Stimulated activated memory B cell treated with anti-CD40 and anti-IgM and Interleukin-4, amounts not matched to agents 10 μg/mL and 1 μg/mL and 100 μg/mL, for 72 hours (primary cell): ENCODE measurements around the gene NPY1R.

Experiments
- ATAC-seq: fragments of 150-1000 bp; cut with Tn5 transposase; 2 replicates; pipeline ENCODE4 v1.10.0; 2021
- H3K27ac Mint-ChIP-seq: one replicate; pipeline ENCODE4 v1.8.0; 2022; ENCODE audit warnings: mild to moderate bottlenecking, mixed read lengths
- H3K27me3 Mint-ChIP-seq: one replicate; pipeline ENCODE4 v1.8.0; 2022; ENCODE audit warnings: mixed read lengths
- H3K36me3 Mint-ChIP-seq: one replicate; pipeline ENCODE4 v1.8.0; 2022; ENCODE audit warnings: mixed read lengths
- H3K4me1 Mint-ChIP-seq: one replicate; pipeline ENCODE4 v1.8.0; 2022; ENCODE audit warnings: mixed read lengths
- H3K4me3 Mint-ChIP-seq: one replicate; pipeline ENCODE4 v1.8.0; 2022; ENCODE audit warnings: mild to moderate bottlenecking, moderate library complexity, mixed read lengths
- H3K9me3 Mint-ChIP-seq: one replicate; pipeline ENCODE4 v1.8.0; 2022; ENCODE audit warnings: mixed read lengths

The NPY1R gene

DNA sequence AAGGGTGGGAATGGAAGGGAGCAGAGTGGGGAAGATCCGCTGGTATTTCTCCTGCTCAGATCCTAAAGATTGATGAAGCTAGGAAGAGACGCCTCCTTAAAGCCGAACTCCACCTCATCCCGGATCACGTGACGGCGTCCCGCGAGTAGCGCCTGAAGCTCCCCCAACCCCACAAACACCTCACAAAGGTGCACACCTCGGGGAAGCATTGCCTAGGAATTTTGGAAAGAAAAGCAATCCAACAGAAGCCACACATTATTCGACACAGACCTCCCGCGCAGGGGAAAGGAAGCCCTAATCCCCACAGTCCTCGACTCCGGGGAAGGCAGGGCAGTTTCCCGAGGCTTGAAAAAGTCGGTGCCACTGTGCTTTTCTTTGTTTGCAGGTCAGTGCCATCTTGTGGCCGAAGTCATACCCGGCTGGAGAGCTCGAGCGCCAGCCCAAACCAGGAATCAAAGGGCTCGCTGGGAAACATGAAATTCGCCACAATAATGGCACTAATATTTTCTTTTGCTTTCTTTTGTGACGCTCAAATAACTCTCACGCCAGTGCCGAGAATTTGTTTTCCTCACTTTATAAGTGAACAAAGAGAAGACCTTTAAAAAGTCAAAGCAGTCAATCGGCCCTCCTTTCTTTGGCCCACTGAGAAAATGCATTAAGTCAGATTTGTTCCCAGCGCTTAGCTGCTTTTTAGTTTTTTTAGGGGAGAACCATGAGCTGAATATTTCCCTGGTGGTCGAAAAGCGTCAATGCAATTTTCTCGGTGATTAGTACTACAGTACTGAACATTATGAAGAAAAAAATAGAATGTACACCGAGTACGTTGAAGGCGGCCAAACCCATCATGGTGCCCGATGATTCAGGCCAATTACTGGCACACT lies at the start of gene NPY1R:
Gene NPY1R (minus strand): TSS at position 71 of the 881 bp plus-strand sequence. CDS start 6,042 bp downstream, outside the sequence.
- peak; percentile 56 for ATAC-seq
- Mint-ChIP-seq H3K27ac (no peak within 1 kb of the TSS), H3K4me1 (peaks cover 21% of the 10 kb centered on the region), H3K9me3 (no peaks in the 10 kb centered on the region), H3K4me3 (peak within 1 kb of the TSS; percentile 75), H3K27me3 (peaks cover 45% of the 10 kb centered on the region), H3K36me3 (no peaks in the 10 kb centered on the region)

DNA sequence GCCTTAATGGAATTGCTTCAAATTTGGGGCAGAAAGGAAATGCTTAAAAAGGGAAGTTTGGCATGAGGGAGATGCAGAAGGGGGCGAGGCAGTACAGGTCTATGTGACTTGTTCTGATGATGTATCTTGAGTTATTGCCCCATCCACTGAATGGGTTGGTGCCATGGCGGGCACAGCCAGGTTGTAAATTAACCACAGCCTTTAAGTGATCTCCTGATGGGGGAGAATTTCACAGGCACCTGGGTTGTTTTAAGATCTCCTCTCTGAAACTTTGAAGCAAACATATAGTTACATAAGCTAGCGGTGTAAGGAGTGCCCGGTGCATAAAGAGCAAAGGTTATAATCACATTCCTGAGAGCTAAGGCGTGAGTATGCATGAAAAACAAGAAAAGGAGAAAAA lies 48.3 kb upstream of the NPY1R start:
- H3K36me3 Mint-ChIP-seq, result no peaks in the 10 kb centered on the region

DNA sequence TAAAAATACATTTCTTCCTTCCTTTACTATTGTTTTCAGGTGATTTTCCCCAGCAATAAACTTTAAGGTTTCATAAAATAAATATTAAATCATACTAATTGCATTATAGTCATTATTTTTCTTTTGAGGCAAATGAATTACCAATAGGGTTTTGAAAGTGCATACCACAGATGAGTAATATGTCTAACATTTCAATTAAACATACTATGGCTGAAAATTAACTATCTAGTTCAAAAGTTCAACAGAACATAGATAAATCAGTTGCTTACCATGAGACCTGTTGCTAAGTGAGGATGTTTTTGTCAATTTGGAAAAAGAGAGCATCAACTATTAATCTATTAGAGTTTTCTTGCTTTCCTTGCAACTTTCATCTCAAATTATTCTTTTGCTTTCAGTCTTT lies 46.3 kb upstream of the NPY1R start:
- H3K36me3 Mint-ChIP-seq, result no peaks in the 10 kb centered on the region
- ATAC-seq, result no peak
- peaks cover 4% of the 10 kb centered on the region for H3K4me1 Mint-ChIP-seq

More for the DNA sequence above, 48.3 kb upstream of the NPY1R start:
- ATAC-seq, result no peak
- H3K27me3 Mint-ChIP-seq, result peaks cover 14% of the 10 kb centered on the region
- H3K4me3 Mint-ChIP-seq, result no peak overlapping the region
- H3K4me1 Mint-ChIP-seq, result no peaks in the 10 kb centered on the region
- H3K9me3 Mint-ChIP-seq, result no peaks in the 10 kb centered on the region
- H3K27ac Mint-ChIP-seq, result no peak overlapping the region

DNA sequence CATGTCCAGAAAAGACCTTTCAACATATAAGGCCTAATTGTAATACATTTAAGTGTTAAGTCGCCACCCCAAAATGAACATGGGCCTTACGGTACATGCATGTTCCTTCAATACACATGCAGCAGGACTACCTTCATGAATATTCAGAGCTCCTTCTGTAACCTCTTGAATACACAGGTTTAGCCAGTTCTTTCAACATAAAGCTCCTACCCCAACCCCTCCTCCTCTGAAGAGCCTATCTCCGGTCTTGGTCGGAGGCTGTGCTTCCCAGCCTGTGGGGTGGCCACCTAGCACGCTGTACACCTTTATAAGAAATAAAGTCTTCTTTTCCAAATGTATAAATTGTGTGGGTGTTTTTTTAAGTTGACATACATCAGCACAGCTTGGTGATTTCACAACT lies 39.6 kb upstream of the NPY1R start:
- no peak overlapping the region for H3K4me3 Mint-ChIP-seq
- H3K27ac Mint-ChIP-seq, result no peak overlapping the region
- peaks cover 4% of the 10 kb centered on the region for H3K4me1 Mint-ChIP-seq
- no peaks in the 10 kb centered on the region for H3K36me3 Mint-ChIP-seq
- H3K27me3 Mint-ChIP-seq, result no peaks in the 10 kb centered on the region
- no peak for ATAC-seq
- H3K9me3 Mint-ChIP-seq, result no peaks in the 10 kb centered on the region

More for the DNA sequence above, 46.3 kb upstream of the NPY1R start:
- H3K4me3 Mint-ChIP-seq, result no peak overlapping the region
- H3K27me3 Mint-ChIP-seq, result peaks cover 14% of the 10 kb centered on the region
- H3K27ac Mint-ChIP-seq, result no peak overlapping the region
- H3K9me3 Mint-ChIP-seq, result no peaks in the 10 kb centered on the region

DNA sequence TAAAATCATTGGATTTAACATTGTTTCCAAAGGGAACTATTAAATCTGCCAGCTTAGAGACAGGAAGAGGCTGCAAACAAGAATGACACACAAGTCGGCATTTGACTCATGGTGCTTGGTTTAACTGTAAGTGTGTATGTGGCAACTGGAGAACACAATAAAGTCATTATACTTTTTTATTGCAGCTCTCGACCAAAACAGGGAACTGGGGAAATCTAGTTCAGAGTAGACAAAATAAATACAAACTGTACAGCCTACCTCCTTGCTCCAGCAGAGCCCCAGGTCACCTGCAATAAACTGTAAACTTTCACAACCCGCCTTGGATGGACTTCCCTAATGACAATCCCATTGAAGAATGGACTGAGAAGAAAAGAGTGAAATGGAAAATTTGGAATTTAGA lies 35.3 kb upstream of the NPY1R start:
- Mint-ChIP-seq H3K27ac (no peak overlapping the region), H3K4me1 (no peaks in the 10 kb centered on the region), H3K9me3 (no peaks in the 10 kb centered on the region), H3K36me3 (no peaks in the 10 kb centered on the region), H3K27me3 (peaks cover 25% of the 10 kb centered on the region), H3K4me3 (no peak overlapping the region)
- no peak for ATAC-seq

DNA sequence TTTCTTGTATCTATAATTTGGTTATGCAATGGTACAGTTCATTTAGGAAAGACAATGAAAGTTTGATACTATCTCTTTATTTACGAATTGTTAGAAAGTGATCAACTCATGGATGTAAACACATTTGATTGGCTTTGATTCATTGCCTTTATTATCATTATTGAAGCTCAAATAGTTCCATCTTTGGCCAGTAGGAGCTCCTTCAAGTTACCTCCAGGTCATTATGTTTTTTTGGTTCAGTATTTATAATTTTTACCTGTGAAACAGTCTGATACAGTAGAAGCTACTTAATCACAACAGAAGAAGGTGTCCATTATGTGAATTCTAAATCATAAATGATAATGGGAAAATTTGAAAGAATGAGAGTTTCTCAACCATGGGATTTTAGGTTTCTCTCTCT lies 23.7 kb upstream of the NPY1R start:
- ATAC-seq, result no peak
- Mint-ChIP-seq H3K4me3 (no peak overlapping the region), H3K27me3 (no peaks in the 10 kb centered on the region), H3K27ac (no peak overlapping the region), H3K9me3 (no peaks in the 10 kb centered on the region), H3K36me3 (no peaks in the 10 kb centered on the region), H3K4me1 (no peaks in the 10 kb centered on the region)

DNA sequence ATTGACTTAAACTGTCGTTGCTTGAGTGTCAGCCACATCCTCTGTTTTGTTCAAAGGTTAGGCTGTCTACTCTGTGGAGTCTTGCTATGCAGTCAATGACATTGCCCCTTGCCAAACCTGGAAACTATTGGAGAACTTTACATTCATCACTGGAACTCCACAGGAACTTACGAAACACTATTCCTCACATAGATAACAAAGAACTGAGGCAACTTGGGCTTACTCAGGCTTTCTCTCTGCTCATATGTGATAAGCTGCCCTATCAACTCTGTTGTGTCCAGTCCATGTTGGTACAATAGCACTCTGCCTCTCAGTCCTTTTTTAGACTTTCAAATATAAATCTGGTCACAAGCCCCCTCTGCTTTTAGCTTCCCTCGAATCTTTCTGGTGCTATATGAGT lies 20.7 kb upstream of the NPY1R start:
- Mint-ChIP-seq H3K4me3 (no peak overlapping the region), H3K4me1 (no peaks in the 10 kb centered on the region), H3K36me3 (no peaks in the 10 kb centered on the region), H3K27ac (no peak overlapping the region), H3K9me3 (no peaks in the 10 kb centered on the region), H3K27me3 (peaks cover 5% of the 10 kb centered on the region)
- ATAC-seq, result no peak

DNA sequence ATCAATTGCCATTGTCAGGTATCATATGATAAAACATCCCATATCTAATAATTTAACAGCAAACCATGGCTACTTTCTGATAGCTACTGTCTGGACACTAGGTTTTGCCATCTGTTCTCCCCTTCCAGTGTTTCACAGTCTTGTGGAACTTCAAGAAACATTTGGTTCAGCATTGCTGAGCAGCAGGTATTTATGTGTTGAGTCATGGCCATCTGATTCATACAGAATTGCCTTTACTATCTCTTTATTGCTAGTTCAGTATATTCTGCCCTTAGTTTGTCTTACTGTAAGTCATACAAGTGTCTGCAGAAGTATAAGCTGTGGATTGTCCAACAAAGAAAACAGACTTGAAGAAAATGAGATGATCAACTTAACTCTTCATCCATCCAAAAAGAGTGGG lies 18.3 kb upstream of the NPY1R start:
- ATAC-seq, result no peak
- Mint-ChIP-seq H3K27me3 (peaks cover 18% of the 10 kb centered on the region), H3K27ac (no peak overlapping the region)

DNA sequence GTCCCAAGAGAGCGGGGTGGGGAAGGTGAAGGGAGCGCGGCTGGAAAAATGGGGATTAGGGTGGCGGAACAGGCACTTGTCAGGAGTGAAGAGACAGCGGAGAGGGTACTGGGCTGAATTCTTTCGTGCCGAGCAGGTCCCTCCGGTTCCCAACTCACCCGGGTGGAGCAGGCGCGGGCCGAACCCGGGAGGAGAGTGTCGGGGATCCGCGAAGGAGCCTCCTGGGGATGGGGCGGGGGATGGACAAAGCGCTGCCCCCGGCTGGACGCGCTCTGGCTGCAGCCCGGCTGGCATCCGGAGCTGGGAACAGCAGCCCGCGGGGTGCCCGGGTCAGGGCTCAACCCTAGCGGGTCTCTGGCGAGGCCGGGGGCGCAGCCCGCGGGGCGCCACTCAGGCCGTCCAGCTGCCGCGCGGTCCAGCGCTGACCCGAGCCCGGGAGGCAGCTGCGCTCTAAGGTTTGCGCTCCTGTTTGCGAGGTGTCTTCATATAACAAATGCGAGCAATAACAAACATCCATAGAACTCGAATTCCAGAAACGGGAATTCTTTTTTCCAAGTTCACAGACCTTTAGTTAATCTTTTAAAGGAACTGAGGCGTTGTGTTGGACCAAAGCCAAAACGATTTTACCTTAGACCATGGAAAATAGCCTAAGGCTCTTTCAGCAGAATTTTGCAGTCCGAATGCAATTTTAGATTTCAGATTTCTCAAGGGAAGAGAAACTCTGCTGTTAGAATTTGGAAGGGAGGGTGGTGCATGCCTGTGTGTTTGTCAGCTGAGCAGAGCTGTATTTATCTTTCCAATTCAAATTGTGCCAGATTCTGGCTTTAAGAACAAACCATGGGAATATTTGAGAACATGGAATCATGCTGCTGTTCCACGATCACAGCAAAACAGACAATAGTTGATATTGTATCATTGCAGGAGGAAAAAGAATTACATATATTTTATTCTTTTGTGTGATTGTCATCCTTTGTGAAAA lies 12.0 kb upstream of the NPY1R start:
- ATAC-seq, result peak; percentile 36
- no peaks in the 10 kb centered on the region for H3K9me3 Mint-ChIP-seq
- no peak overlapping the region for H3K4me3 Mint-ChIP-seq
- peaks cover 8% of the 10 kb centered on the region for H3K4me1 Mint-ChIP-seq
- H3K27me3 Mint-ChIP-seq, result peaks cover 53% of the 10 kb centered on the region
- H3K36me3 Mint-ChIP-seq, result no peaks in the 10 kb centered on the region
- no peak overlapping the region for H3K27ac Mint-ChIP-seq

More for the DNA sequence above, 18.3 kb upstream of the NPY1R start:
- no peaks in the 10 kb centered on the region for H3K4me1 Mint-ChIP-seq
- no peaks in the 10 kb centered on the region for H3K36me3 Mint-ChIP-seq
- H3K4me3 Mint-ChIP-seq, result no peak overlapping the region
- H3K9me3 Mint-ChIP-seq, result no peaks in the 10 kb centered on the region

DNA sequence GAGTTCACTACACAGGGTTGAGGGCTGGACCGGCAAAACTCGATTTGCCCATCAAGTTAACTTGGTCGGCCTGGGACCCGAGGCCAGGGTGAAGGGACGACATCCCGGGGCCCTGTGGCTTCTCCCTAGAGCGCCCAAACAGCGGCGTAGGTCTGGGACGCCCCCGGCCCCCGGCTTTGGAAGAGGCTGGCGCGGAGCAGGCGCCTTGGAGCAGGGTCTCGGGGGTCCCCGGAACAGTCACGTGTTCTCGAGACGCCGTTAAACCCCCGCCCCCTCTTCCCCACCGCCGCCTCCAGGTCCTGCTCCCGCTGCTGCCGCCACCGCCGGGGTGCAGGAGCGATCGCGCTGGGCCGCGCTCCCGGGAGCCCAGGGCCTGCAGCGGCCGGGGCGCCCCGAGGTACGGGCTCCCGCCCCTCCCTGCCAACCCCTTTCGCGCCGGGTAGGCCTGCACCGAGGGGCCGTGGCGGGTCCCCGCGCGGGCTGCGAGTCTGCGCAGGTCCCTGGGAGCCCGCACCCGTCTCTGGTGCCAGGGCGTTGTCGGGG lies 11.3 kb upstream of the NPY1R start, which contains the start of gene NPY5R:
Gene NPY5R (plus strand): TSS at position 289 of the 543 bp plus-strand sequence. CDS start 6,382 bp downstream, outside the sequence.
- Mint-ChIP-seq H3K36me3 (no peaks in the 10 kb centered on the region), H3K27me3 (peaks cover 59% of the 10 kb centered on the region), H3K9me3 (no peaks in the 10 kb centered on the region), H3K4me1 (peaks cover 8% of the 10 kb centered on the region), H3K27ac (no peak within 1 kb of the TSS), H3K4me3 (no peak within 1 kb of the TSS)
- peak; percentile 55 for ATAC-seq

DNA sequence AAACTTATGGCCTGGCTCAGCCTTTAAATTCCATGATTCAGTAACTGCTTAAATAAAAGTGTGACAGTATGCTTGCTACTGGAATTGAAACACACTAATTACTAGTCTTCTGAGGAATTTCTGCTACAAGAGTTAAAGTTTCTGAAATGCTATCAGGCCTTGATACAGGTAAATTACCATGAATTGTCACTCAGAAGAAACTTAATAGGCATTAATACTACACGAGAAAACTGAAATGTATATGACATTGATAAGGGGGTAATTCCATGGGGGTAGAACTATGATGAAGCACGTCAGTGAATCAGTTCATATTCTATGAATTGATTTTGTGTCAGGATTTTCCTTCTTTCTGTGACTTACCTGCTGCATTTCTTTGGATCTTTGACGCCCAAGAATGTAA lies 3.0 kb upstream of the NPY1R start:
- Mint-ChIP-seq H3K4me1 (peaks cover 21% of the 10 kb centered on the region), H3K27ac (no peak overlapping the region), H3K4me3 (no peak overlapping the region), H3K27me3 (peaks cover 60% of the 10 kb centered on the region), H3K36me3 (no peaks in the 10 kb centered on the region), H3K9me3 (no peaks in the 10 kb centered on the region)
- no peak for ATAC-seq

DNA sequence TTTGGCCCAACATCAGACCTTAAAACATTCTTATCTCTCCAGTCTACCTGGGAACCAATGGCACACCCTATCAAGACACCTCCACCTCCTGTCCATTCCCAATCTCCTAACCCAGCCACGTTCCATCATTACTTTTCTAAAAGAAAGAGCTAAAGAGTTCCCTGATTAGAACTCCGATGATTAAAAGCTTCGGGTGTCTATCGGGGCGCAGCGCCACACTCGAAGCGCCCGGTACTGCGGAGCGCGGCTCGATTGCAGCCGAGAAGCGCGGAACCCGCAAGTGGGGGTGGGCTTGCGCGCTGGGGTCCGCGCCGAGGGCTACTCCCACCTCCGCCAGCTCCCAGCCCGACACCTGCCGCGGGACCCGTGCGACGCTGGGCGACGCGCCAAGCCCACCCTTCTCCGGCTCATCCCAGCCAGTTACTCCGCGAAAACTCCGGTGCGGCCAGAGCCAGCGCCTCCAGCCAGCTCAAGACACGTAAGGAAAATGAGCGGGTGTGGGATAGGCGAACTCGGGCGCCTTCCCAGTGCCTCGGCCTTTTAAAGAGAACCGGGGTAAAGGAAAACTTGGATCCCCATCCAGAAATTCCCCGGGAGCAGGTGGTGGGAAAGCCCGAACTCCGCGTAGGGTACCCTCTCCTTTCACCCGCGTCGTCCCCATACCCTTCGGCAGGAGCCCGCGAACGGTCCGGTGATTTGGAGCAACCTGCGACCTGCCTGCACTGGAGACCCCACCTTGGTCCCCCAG lies 593 bp downstream of the NPY1R start:
- peaks cover 21% of the 10 kb centered on the region for H3K4me1 Mint-ChIP-seq
- H3K27me3 Mint-ChIP-seq, result peaks cover 36% of the 10 kb centered on the region
- no peaks in the 10 kb centered on the region for H3K9me3 Mint-ChIP-seq
- H3K27ac Mint-ChIP-seq, result no peak overlapping the region
- peak overlapping the region; percentile 75 for H3K4me3 Mint-ChIP-seq
- H3K36me3 Mint-ChIP-seq, result no peaks in the 10 kb centered on the region
- peak; percentile 20 for ATAC-seq

DNA sequence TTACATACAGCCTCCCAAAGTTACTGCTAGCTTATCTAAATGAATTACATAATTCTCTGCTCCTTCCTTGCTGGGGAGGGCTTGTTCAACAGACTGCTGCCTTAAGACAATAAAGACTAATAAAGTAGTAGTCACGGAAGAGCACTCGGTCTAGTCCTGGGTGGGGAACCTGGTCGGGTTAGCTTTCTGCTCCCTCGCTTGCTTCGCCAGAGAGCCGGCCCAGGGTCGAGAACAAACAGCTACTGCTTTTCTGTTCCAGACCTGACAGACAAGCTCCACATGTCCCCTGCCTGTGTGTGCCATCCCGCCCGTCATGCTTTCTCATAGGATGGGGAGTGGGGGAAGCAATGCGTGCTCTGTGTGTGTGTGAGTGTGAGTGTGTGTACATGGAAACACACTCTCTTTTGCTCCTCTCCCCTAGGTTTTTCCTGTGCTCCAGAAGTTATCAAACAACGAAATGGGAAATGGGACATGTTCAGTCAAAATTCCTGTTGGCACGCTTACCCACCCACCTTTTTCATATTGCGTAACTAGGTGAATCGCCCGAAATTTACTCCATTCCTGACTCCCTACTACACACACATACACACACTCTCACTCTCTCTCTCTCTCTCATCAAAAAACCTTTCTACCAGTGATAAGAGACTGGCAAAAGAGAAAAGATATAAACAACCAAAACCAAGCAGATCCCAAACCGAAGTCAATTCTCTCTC lies 1.3 kb downstream of the NPY1R start:
- Mint-ChIP-seq H3K4me3 (no peak overlapping the region), H3K27me3 (peaks cover 36% of the 10 kb centered on the region), H3K9me3 (no peaks in the 10 kb centered on the region), H3K36me3 (no peaks in the 10 kb centered on the region), H3K27ac (no peak overlapping the region), H3K4me1 (peaks cover 21% of the 10 kb centered on the region)
- ATAC-seq, result no peak

DNA sequence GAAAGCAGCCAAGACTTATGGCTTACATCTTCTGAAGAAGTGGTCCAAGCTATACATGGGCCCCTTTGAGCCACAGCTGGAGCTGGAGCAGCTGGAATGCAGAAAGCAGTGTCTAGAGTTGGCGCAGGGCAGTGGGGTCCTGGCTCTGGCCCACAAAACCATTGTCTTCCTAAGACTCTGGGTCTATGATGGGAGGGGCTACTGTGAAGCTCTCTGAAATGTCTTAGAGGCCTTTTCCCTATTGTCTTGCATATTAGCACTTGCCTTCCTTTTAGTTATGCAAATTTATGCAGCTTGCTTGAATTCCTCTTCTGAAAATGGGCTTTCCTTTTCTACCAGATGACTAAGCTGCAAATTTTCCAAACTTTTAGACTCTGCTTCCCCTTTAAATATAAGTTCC lies 15.3 kb downstream of the NPY1R start:
- Mint-ChIP-seq H3K4me1 (no peaks in the 10 kb centered on the region), H3K36me3 (no peaks in the 10 kb centered on the region), H3K9me3 (peaks cover 20% of the 10 kb centered on the region), H3K27me3 (peaks cover 8% of the 10 kb centered on the region), H3K4me3 (no peak overlapping the region), H3K27ac (no peak overlapping the region)
- ATAC-seq, result no peak
